Glutamatergic neuron (in vitro differentiated cells): Measurements from ENCODE around the gene ZNF226. TPM values are rescaled to one million over a fixed set of nuclear protein-coding genes. Genes with fewer than 3 reads are reported as not detected.

Experiments used
- DNase-seq: peaks from one replicate; pipeline ENCODE4 v3.0.0; 2022
- H3K27ac Mint-ChIP-seq: one replicate; pipeline ENCODE4 v1.8.0; 2020; ENCODE audit warnings: mild to moderate bottlenecking, mixed read lengths, inconsistent platforms; ENCODE audit not compliant: unreplicated experiment
- H3K27me3 Mint-ChIP-seq: one replicate; pipeline ENCODE4 v1.8.0; 2020; ENCODE audit warnings: mild to moderate bottlenecking, moderate library complexity, mixed read lengths, inconsistent platforms; ENCODE audit not compliant: unreplicated experiment
- H3K36me3 Mint-ChIP-seq: one replicate; pipeline ENCODE4 v1.8.0; 2020; ENCODE audit warnings: mild to moderate bottlenecking, mixed read lengths, inconsistent platforms; ENCODE audit not compliant: unreplicated experiment
- H3K4me1 Mint-ChIP-seq: one replicate; pipeline ENCODE4 v1.8.0; 2020; ENCODE audit warnings: mild to moderate bottlenecking, low read depth, mixed read lengths, inconsistent platforms; ENCODE audit not compliant: unreplicated experiment
- H3K4me3 Mint-ChIP-seq: one replicate; pipeline ENCODE4 v1.8.0; 2020; ENCODE audit warnings: mild to moderate bottlenecking, mixed read lengths, inconsistent platforms; ENCODE audit not compliant: unreplicated experiment
- H3K9me3 Mint-ChIP-seq: one replicate; pipeline ENCODE4 v1.8.0; 2020; ENCODE audit warnings: mild to moderate bottlenecking, moderate library complexity, mixed read lengths, inconsistent platforms; ENCODE audit not compliant: unreplicated experiment
- CTCF ChIP-seq: fragments of 200-600 bp; sonication (generic); IDR thresholded peaks from one replicate; pipeline ENCODE4 v1.5.0; 2021; ENCODE audit not compliant: partially characterized antibody, unreplicated experiment
- total RNA-seq: library from RNA; stranded (reverse); fragmentation: NEBNext Ultra II Directional; extraction: Animal tissue kit (Norgen Biotek cat#: 25700); gene quantifications from one replicate; pipeline ENCODE4 v1.2.1, GENCODE V29; 2021; ENCODE audit not compliant: unreplicated experiment

The ZNF226 gene
- total RNA-seq, 1 donor from 2014 or later, result 27.9 TPM

- peaks cover 8% of the 10 kb centered on the region for H3K9me3 Mint-ChIP-seq
- no peak for DNase-seq
- no peak overlapping the region for H3K27ac Mint-ChIP-seq
- H3K4me1 Mint-ChIP-seq, result no peaks in the 10 kb centered on the region
- H3K36me3 Mint-ChIP-seq, result peaks cover 51% of the 10 kb centered on the region
- no peak for TF ChIP-seq CTCF
- no peaks in the 10 kb centered on the region for H3K27me3 Mint-ChIP-seq
- H3K4me3 Mint-ChIP-seq, result no peak overlapping the region
Measured at GRCh38 chr19:44176590-44176989, 11.7 kb downstream of the ZNF226 start.

- peaks cover 31% of the 10 kb centered on the region for H3K36me3 Mint-ChIP-seq
- TF ChIP-seq CTCF, result no peak
- H3K4me3 Mint-ChIP-seq, result no peak overlapping the region
- H3K9me3 Mint-ChIP-seq, result peaks cover 5% of the 10 kb centered on the region
- DNase-seq, result no peak
- no peaks in the 10 kb centered on the region for H3K27me3 Mint-ChIP-seq
- H3K4me1 Mint-ChIP-seq, result no peaks in the 10 kb centered on the region
- no peak overlapping the region for H3K27ac Mint-ChIP-seq
Measured at GRCh38 chr19:44180968-44181367, 16.1 kb downstream of the ZNF226 start.

- H3K36me3 Mint-ChIP-seq, result peaks cover 19% of the 10 kb centered on the region
- H3K4me3 Mint-ChIP-seq, result no peak overlapping the region
- no peaks in the 10 kb centered on the region for H3K9me3 Mint-ChIP-seq
- TF ChIP-seq CTCF, result no peak
- H3K4me1 Mint-ChIP-seq, result no peaks in the 10 kb centered on the region
- no peak for DNase-seq
- no peak overlapping the region for H3K27ac Mint-ChIP-seq
- H3K27me3 Mint-ChIP-seq, result no peaks in the 10 kb centered on the region
Measured at GRCh38 chr19:44182145-44182544, 17.2 kb downstream of the ZNF226 start.

GRCh38 chr19:44190020-44190419, 25.1 kb downstream of the ZNF226 start:
- Mint-ChIP-seq H3K4me1 (no peaks in the 10 kb centered on the region), H3K4me3 (no peak overlapping the region), H3K36me3 (no peaks in the 10 kb centered on the region), H3K27ac (no peak overlapping the region), H3K9me3 (no peaks in the 10 kb centered on the region), H3K27me3 (no peaks in the 10 kb centered on the region)
- DNase-seq, result no peak
- no peak for TF ChIP-seq CTCF

- no peaks in the 10 kb centered on the region for H3K4me1 Mint-ChIP-seq
Measured at GRCh38 chr19:44192127-44192526, 27.2 kb downstream of the ZNF226 start.

More at GRCh38 chr19:44192127-44192526, 27.2 kb downstream of the ZNF226 start:
- TF ChIP-seq CTCF, result no peak
- Mint-ChIP-seq H3K9me3 (no peaks in the 10 kb centered on the region), H3K4me3 (no peak overlapping the region), H3K27ac (no peak overlapping the region), H3K36me3 (no peaks in the 10 kb centered on the region), H3K27me3 (peaks cover 2% of the 10 kb centered on the region)
- no peak for DNase-seq
